ENCODE data around the gene UBIAD1.

Gene UBIAD1

DNA sequence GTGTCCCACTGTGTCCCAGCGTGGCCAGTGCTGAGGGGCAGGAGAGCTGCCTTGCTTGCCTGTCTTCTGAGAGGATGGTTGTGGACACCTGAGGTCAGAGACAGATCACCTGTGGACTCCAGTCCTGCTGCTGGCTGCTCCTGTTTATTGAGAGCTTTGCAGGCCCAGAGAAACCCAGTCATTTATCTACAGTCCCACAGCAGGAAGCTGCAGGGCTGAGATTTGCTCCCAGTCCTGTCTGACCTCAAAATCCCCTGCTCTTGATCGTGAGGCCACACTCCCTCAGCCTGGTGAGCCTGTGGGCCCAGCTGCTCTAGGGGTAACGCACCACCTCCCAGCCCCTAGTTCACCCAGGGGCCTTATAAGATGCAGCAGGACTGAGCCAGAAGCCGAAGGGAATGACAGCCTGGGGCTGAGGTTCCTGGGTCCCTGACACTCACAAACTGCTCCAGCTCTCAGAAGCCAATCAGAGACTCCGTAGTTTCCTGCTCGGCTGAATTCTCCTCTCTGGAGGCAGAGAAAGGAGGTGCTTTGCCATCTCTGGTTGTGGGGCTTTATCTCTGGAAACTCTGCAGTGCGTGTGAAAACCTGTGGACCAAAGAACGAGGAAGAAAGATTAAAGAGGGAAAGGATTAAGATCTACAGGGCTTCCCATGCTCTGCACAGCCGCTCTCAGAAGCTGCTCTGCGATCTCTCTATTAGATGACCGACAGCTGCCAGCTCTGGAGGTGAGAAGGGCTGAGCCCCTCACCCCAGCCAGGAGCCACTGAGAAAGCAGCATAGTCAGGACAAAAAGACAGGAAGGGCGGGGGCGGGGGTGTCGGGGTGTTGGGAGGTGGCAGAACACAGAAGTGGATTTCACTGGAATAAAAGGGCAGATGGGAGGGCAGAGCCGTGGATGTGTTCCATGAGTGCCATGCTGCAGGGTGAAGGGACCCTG lies 39.1 kb downstream of the UBIAD1 start:
- 0 out of 2 replicates have a peak, but pooled peaks cover 5% of the 10 kb centered on the region for H3K9me3 ChIP-seq (ENCODE audit: control insufficient read depth, insufficient read depth, low read depth, low read length)
- no peak overlapping the region for H3K27ac ChIP-seq (ENCODE audit: low read depth, low read length)
- H3K4me3 ChIP-seq (ENCODE audit: low read depth, low read length) = no peak overlapping the region
- no peaks in the 10 kb centered on the region for H3K27me3 ChIP-seq (ENCODE audit: control insufficient read depth, insufficient read depth, low read length)
- H3K36me3 ChIP-seq (ENCODE audit: control insufficient read depth, insufficient read depth, low read length) = no peaks in the 10 kb centered on the region
- peaks cover 16% of the 10 kb centered on the region for H3K4me1 ChIP-seq (ENCODE audit: control insufficient read depth, insufficient read depth, low read length)
- H3K9ac ChIP-seq (ENCODE audit: low read length) = no peak overlapping the region

DNA sequence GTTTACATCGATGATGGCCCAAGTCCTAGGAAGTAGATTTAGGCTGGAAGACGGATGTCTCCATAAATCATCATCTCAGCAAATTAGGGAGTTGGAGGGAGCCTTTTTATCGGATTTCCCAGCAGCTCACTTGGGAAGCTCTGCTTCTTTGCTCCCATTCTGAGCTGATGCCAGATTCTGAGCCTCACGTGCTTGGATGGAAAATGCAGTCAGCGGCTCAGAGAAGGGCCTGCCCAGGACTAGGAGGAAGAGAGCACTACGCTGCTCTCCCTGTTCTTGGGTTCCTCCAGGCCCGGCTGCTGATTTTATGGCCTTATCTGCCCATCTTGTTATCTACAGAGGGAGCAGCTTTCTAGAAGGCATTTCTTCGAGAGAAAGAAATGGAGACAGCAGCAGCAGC lies 42.0 kb downstream of the UBIAD1 start:
- Histone ChIP-seq H3K4me1 (ENCODE audit: control insufficient read depth, insufficient read depth, low read length) (peaks cover 16% of the 10 kb centered on the region), H3K27me3 (ENCODE audit: control insufficient read depth, insufficient read depth, low read length) (no peaks in the 10 kb centered on the region), H3K4me3 (ENCODE audit: low read depth, low read length) (no peak overlapping the region), H3K9ac (ENCODE audit: low read length) (no peak overlapping the region), H3K9me3 (ENCODE audit: control insufficient read depth, insufficient read depth, low read depth, low read length) (no peaks in the 10 kb centered on the region), H3K27ac (ENCODE audit: low read depth, low read length) (no peak overlapping the region), H3K36me3 (ENCODE audit: control insufficient read depth, insufficient read depth, low read length) (no peaks in the 10 kb centered on the region)

DNA sequence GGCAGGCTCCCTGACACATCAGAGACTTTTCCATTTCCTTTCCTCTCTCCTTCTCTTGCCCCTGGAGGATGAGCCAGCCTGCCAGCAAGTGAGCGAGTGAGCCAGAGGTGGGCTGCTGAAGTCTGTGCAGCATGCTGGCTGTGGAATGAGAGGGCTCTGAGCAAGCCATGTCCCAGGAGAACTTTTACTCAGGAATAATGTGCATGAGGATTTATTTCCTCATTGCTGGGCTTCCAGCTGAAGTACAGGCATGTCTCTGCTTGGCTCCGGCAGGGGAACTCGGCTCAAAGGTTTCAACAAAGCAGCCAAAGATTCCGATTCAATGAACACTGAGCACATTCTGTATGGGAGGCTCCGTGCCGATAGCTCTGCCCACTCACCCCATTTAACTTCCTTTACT lies 43.7 kb downstream of the UBIAD1 start:
- Histone ChIP-seq H3K4me3 (ENCODE audit: low read depth, low read length) (no peak overlapping the region), H3K27ac (ENCODE audit: low read depth, low read length) (no peak overlapping the region), H3K36me3 (ENCODE audit: control insufficient read depth, insufficient read depth, low read length) (no peaks in the 10 kb centered on the region), H3K27me3 (ENCODE audit: control insufficient read depth, insufficient read depth, low read length) (no peaks in the 10 kb centered on the region), H3K9ac (ENCODE audit: low read length) (no peak overlapping the region), H3K9me3 (ENCODE audit: control insufficient read depth, insufficient read depth, low read depth, low read length) (no peaks in the 10 kb centered on the region), H3K4me1 (ENCODE audit: control insufficient read depth, insufficient read depth, low read length) (peaks cover 11% of the 10 kb centered on the region)

DNA sequence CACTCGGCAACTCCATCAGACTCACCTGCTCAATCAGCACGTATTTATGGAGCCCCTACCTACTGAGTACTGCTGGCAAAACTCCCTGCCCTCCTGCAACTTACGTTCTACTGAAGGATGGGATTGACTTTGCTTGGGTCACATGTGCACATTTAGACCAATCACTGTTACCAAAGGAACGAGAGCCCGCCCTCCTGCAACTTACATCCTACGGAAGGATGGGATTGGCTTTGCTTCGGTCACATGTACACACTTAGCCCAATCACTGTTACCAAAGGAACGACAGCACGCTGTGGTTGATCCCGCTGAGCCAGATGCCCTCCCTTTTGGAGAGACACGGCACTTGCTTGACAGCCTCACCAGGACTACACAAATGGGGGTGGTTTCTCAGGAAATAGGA lies 46.0 kb downstream of the UBIAD1 start:
- no peak overlapping the region for H3K4me3 ChIP-seq (ENCODE audit: low read depth, low read length)
- no peaks in the 10 kb centered on the region for H3K36me3 ChIP-seq (ENCODE audit: control insufficient read depth, insufficient read depth, low read length)
- H3K4me1 ChIP-seq (ENCODE audit: control insufficient read depth, insufficient read depth, low read length) = peaks cover under 1% of the 10 kb centered on the region
- no peak overlapping the region for H3K9ac ChIP-seq (ENCODE audit: low read length)
- no peaks in the 10 kb centered on the region for H3K27me3 ChIP-seq (ENCODE audit: control insufficient read depth, insufficient read depth, low read length)
- H3K9me3 ChIP-seq (ENCODE audit: control insufficient read depth, insufficient read depth, low read depth, low read length) = no peaks in the 10 kb centered on the region
- no peak overlapping the region for H3K27ac ChIP-seq (ENCODE audit: low read depth, low read length)

DNA sequence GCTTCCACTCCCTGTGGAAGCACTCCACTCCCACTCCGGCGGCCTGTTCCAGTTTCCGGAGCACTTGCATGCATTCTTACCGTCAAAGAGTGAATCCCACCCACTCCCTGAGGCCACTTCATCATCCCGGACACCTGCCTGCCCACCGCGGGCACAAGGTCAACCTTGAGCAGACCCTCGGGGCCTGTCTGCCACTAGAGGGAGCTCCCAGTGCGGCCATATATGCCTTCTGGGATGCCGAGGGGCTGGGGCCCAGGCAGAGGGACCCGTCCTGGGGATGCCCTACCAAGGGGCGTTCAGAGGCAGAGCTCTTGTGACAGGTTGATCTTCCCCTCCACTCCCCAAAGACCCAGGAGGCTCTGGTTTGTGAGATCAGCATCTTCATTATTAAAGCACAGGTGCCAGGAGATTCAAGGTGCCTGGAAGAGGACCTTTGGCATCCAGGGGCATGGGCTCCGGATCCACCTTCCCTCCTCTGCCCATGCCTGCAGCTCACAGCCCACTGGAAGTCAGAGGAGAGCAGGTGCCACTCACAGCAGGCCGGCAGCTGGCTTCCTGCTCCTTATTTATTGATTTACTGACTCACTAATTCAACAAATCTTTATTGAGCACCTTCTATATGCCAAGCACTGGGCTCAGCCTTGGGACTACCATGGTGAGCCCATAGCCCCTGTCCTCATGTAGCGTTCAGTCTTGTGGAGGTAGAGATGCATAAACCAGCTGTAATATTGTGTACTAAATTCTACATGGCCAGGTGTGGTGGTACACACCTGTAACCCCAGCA lies 47.3 kb downstream of the UBIAD1 start:
- no peak overlapping the region for H3K27ac ChIP-seq (ENCODE audit: low read depth, low read length)
- peaks cover 8% of the 10 kb centered on the region for H3K4me1 ChIP-seq (ENCODE audit: control insufficient read depth, insufficient read depth, low read length)
- H3K27me3 ChIP-seq (ENCODE audit: control insufficient read depth, insufficient read depth, low read length) = no peaks in the 10 kb centered on the region
- no peak overlapping the region for H3K4me3 ChIP-seq (ENCODE audit: low read depth, low read length)
- no peaks in the 10 kb centered on the region for H3K9me3 ChIP-seq (ENCODE audit: control insufficient read depth, insufficient read depth, low read depth, low read length)
- H3K9ac ChIP-seq (ENCODE audit: low read length) = no peak overlapping the region
- no peaks in the 10 kb centered on the region for H3K36me3 ChIP-seq (ENCODE audit: control insufficient read depth, insufficient read depth, low read length)

DNA sequence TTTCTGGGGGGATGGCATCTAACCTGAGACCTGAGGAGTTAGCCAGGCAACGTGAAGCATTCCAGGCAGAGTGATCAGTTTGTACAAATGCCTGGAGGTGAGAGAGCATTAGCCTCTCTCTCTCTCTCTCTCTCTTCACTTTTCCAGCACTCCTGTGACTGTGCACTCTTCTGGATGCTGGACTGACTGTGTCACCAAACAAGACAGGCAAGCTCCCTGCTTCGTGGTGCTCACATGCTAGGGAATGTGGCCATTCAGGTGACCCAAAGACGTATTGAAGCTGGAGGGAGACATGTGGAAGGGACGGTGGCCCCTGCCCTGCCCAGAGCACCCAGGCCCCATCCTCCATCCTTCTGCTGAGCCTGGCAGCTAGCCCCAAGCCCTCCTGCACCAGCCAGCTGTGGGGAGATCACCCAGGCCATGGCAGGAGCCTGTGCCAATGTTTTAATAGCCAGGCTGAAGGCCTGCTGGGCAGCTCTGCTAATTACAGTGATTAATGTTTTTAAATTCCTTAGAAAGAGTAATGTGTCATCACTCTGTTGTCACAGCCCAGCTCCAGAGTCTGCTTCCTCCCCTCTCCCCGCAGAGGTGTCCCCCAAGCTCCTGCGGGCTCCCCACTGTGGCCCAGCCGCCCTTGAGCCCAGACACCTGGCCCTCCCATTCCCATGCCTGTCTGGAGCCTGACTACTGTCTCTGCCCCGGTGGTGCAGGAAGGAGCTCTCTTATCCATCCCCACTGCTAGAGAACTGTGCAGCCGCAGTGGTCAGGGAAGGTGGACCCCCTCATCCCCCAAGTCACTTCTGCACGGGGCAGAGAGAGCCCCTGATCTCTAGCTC lies 48.9 kb downstream of the UBIAD1 start:
- H3K9ac ChIP-seq (ENCODE audit: low read length) = no peak overlapping the region
- no peaks in the 10 kb centered on the region for H3K9me3 ChIP-seq (ENCODE audit: control insufficient read depth, insufficient read depth, low read depth, low read length)
- no peaks in the 10 kb centered on the region for H3K36me3 ChIP-seq (ENCODE audit: control insufficient read depth, insufficient read depth, low read length)
- no peaks in the 10 kb centered on the region for H3K27me3 ChIP-seq (ENCODE audit: control insufficient read depth, insufficient read depth, low read length)
- no peak overlapping the region for H3K27ac ChIP-seq (ENCODE audit: low read depth, low read length)
- H3K4me3 ChIP-seq (ENCODE audit: low read depth, low read length) = no peak overlapping the region
- peaks cover 8% of the 10 kb centered on the region for H3K4me1 ChIP-seq (ENCODE audit: control insufficient read depth, insufficient read depth, low read length)

DNA sequence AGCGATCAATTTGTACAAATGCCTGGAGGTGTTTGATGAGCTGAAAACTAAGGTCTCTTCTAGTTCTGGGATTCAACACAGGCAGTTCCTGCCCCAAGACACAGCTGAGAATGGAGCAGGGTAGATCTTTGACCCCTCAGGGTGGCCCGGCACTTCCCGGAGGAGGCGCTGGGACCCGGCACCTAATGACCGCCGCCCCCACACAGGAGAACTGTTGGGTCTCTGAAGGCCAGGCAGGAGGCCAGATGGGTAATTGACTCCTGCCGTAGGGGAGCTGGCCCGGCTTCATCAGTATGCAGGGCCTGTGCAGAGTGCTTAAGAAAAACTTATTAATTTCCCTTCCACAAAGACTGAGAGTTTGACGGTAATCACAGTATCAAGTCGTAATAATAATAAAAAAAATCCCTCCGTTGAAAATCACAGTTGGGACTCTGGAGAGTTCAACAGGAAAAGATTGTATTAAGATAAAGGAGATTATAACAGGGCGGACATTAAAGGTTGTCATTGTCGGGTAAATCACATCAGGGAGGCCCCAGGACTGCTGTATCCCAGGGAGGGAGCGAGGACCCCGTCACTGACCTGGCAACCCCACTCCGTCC lies 51.7 kb downstream of the UBIAD1 start:
- Histone ChIP-seq H3K36me3 (ENCODE audit: control insufficient read depth, insufficient read depth, low read length) (no peaks in the 10 kb centered on the region), H3K4me3 (ENCODE audit: low read depth, low read length) (no peak overlapping the region), H3K9ac (ENCODE audit: low read length) (no peak overlapping the region), H3K4me1 (ENCODE audit: control insufficient read depth, insufficient read depth, low read length) (peaks cover 8% of the 10 kb centered on the region), H3K27me3 (ENCODE audit: control insufficient read depth, insufficient read depth, low read length) (no peaks in the 10 kb centered on the region), H3K27ac (ENCODE audit: low read depth, low read length) (no peak overlapping the region), H3K9me3 (ENCODE audit: control insufficient read depth, insufficient read depth, low read depth, low read length) (no peaks in the 10 kb centered on the region)

DNA sequence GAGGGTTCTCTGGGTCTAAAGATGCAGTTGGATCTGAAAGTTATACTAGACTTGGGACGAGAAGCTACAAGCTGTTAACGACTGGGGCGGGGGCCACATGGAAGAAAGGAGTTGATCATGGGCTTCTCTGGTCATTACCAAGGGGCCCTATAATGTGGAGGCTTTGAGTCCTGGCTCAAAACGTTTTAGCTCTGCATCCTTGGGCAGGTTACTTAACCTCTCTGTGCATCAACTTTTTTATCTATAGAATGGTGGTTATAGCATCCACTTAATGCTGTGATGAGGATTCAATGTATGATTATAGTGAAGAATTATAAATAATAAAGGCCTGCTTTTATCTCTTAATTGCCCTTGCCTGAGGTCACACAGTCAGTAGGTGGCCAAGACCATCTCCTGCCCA lies 53.1 kb downstream of the UBIAD1 start:
- Histone ChIP-seq H3K36me3 (ENCODE audit: control insufficient read depth, insufficient read depth, low read length) (no peaks in the 10 kb centered on the region), H3K27ac (ENCODE audit: low read depth, low read length) (no peak overlapping the region), H3K4me3 (ENCODE audit: low read depth, low read length) (no peak overlapping the region), H3K9ac (ENCODE audit: low read length) (no peak overlapping the region), H3K27me3 (ENCODE audit: control insufficient read depth, insufficient read depth, low read length) (no peaks in the 10 kb centered on the region), H3K4me1 (ENCODE audit: control insufficient read depth, insufficient read depth, low read length) (peaks cover 11% of the 10 kb centered on the region), H3K9me3 (ENCODE audit: control insufficient read depth, insufficient read depth, low read depth, low read length) (no peaks in the 10 kb centered on the region)

DNA sequence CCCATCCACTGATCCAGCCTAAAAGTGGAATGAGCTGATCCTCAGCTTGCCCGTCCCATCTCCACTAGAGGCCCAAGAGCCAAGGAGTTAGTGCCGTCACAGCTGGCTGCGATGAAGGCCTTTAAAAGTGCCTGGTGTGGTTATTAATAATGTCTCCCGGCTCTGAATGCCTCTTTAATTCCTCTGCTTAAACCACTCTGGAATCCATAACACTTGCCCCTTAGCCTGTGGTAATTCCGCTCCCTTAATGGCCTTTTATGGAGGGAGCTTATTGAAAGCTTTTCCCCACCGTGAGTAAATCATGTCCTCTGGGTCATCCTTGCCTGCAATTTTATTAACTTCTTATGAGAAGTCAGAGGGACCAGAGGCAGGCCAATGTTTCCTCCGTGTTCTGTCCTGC lies 55.4 kb downstream of the UBIAD1 start:
- H3K27me3 ChIP-seq (ENCODE audit: control insufficient read depth, insufficient read depth, low read length) = no peaks in the 10 kb centered on the region
- H3K9ac ChIP-seq (ENCODE audit: low read length) = no peak overlapping the region
- peaks cover 17% of the 10 kb centered on the region for H3K4me1 ChIP-seq (ENCODE audit: control insufficient read depth, insufficient read depth, low read length)
- no peaks in the 10 kb centered on the region for H3K9me3 ChIP-seq (ENCODE audit: control insufficient read depth, insufficient read depth, low read depth, low read length)
- H3K27ac ChIP-seq (ENCODE audit: low read depth, low read length) = no peak overlapping the region
- H3K4me3 ChIP-seq (ENCODE audit: low read depth, low read length) = no peak overlapping the region
- no peaks in the 10 kb centered on the region for H3K36me3 ChIP-seq (ENCODE audit: control insufficient read depth, insufficient read depth, low read length)

DNA sequence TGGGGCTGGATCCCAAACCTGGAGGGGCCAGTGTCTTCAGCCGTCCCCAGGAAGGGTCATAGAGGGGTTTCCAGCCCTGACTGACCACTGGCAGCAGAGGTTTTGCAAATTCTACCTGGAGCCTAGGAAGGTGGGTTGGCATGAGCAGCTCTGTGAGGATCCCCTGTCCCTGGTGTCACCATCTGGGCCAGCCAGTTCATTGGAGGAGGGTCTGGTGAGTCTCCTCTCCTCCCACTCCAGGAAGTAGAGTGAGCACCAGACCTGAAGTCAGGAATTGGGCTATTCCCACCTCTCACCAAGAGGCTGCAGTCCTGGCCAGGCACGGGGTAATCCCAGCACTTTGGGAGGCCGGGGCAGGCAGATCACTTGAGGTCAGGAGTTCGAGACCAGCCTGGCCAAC lies 57.4 kb downstream of the UBIAD1 start:
- Histone ChIP-seq H3K4me1 (ENCODE audit: control insufficient read depth, insufficient read depth, low read length) (peaks cover 20% of the 10 kb centered on the region), H3K9ac (ENCODE audit: low read length) (no peak overlapping the region), H3K36me3 (ENCODE audit: control insufficient read depth, insufficient read depth, low read length) (no peaks in the 10 kb centered on the region), H3K9me3 (ENCODE audit: control insufficient read depth, insufficient read depth, low read depth, low read length) (no peaks in the 10 kb centered on the region), H3K4me3 (ENCODE audit: low read depth, low read length) (no peak overlapping the region), H3K27me3 (ENCODE audit: control insufficient read depth, insufficient read depth, low read length) (no peaks in the 10 kb centered on the region), H3K27ac (ENCODE audit: low read depth, low read length) (no peak overlapping the region)
